GM23338 (cell line): Measurements from ENCODE around the gene ATF6. TPM values are rescaled to one million over a fixed set of nuclear protein-coding genes. Genes with fewer than 3 reads are reported as not detected.

Experiments
- ATAC-seq: fragments of 200-7000 bp; cut with Tn5 transposase; 3 replicates; pipeline ENCODE4 v1.9.1; 2020
- DNase-seq: peaks from one replicate; pipeline ENCODE4 v3.0.0-alpha.2; 2015; ENCODE audit warnings: low spot score
- H2AFZ ChIP-seq: fragments of 200-600 bp; sonication (generic); 2 replicates; pipeline ENCODE4 v1.8.0; 2016; ENCODE audit warnings: antibody characterized with exemption, mild to moderate bottlenecking, moderate library complexity
- H3F3A ChIP-seq: fragments of 200-600 bp; sonication (generic); replicated peaks from 2 replicates; pipeline ENCODE4 v1.8.0; 2017; ENCODE audit warnings: antibody characterized with exemption, mixed run types, low read depth
- H3K27ac ChIP-seq: fragments of 200-600 bp; sonication (generic); 2 replicates; pipeline ENCODE4 v1.6.1; 2016; ENCODE audit warnings: low read depth
- H3K27me3 ChIP-seq: fragments of 200-600 bp; sonication (generic); 2 replicates; pipeline ENCODE4 v1.8.0; 2016; ENCODE audit warnings: mild to moderate bottlenecking, mixed run types, moderate library complexity; ENCODE audit not compliant: insufficient read depth
- H3K36me3 ChIP-seq: fragments of 200-600 bp; sonication (generic); 2 replicates; pipeline ENCODE4 v1.8.0; 2016; ENCODE audit warnings: mild to moderate bottlenecking; ENCODE audit not compliant: insufficient read depth
- H3K4me1 ChIP-seq: fragments of 200-600 bp; sonication (generic); 2 replicates; pipeline ENCODE4 v1.8.0; 2016; ENCODE audit warnings: mild to moderate bottlenecking, moderate library complexity; ENCODE audit not compliant: insufficient read depth
- H3K4me2 ChIP-seq: fragments of 200-600 bp; sonication (generic); 2 replicates; pipeline ENCODE4 v1.7.1; 2017; ENCODE audit warnings: mixed run types
- H3K4me3 ChIP-seq: fragments of 200-600 bp; sonication (generic); 2 replicates; pipeline ENCODE4 v1.6.1; 2016; ENCODE audit warnings: mixed run types
- H3K79me2 ChIP-seq: fragments of 200-600 bp; sonication (generic); replicated peaks from 2 replicates; pipeline ENCODE4 v1.8.0; 2017; ENCODE audit warnings: mild to moderate bottlenecking; ENCODE audit not compliant: insufficient read depth
- H3K9me2 ChIP-seq: fragments of 200-600 bp; sonication (generic); 2 replicates; pipeline ENCODE4 v1.8.0; 2017; ENCODE audit not compliant: insufficient read depth
- H4K20me1 ChIP-seq: fragments of 200-600 bp; sonication (generic); replicated peaks from 2 replicates; pipeline ENCODE4 v1.8.0; 2017; ENCODE audit warnings: mild to moderate bottlenecking; ENCODE audit not compliant: insufficient read depth
- H3K27ac Mint-ChIP-seq: 2 replicates; pipeline ENCODE4 v1.8.0; 2020; ENCODE audit warnings: inconsistent platforms, mild to moderate bottlenecking, moderate library complexity, mixed read lengths
- H3K27me3 Mint-ChIP-seq: 3 replicates; pipeline ENCODE4 v1.8.0; 2022; ENCODE audit warnings: low read depth, mild to moderate bottlenecking, moderate library complexity, mixed read lengths, inconsistent platforms; ENCODE audit not compliant: insufficient read depth, poor library complexity
- H3K36me3 Mint-ChIP-seq: 3 replicates; pipeline ENCODE4 v1.8.0; 2021; ENCODE audit warnings: low read depth, mild to moderate bottlenecking, inconsistent platforms, moderate library complexity, mixed read lengths
- H3K4me1 Mint-ChIP-seq: 3 replicates; pipeline ENCODE4 v1.8.0; 2020; ENCODE audit warnings: mild to moderate bottlenecking, inconsistent platforms, mixed read lengths
- H3K4me3 Mint-ChIP-seq: 3 replicates; pipeline ENCODE4 v1.8.0; 2021; ENCODE audit warnings: moderate library complexity, mild to moderate bottlenecking, inconsistent platforms, mixed read lengths
- H3K9me3 Mint-ChIP-seq: 3 replicates; pipeline ENCODE4 v1.8.0; 2020; ENCODE audit warnings: moderate library complexity, mild to moderate bottlenecking, inconsistent platforms, mixed read lengths
- CREB1 ChIP-seq: fragments of 250-450 bp; sonication (Bioruptor Pico); IDR thresholded peaks from 2 replicates; pipeline ENCODE4 v1.5.0; 2020; ENCODE audit warnings: low read depth, mild to moderate bottlenecking, moderate library complexity
- EZH2 ChIP-seq: fragments of 200-600 bp; sonication (generic); IDR thresholded peaks from one replicate; pipeline ENCODE4 v1.8.0; 2017; ENCODE audit warnings: antibody characterized with exemption, mild to moderate bottlenecking, low read depth; ENCODE audit not compliant: unreplicated experiment
- JUNB ChIP-seq: IDR thresholded peaks from one replicate; pipeline ENCODE4 v1.6.1; 2016; ENCODE audit warnings: antibody characterized with exemption; ENCODE audit not compliant: unreplicated experiment
- NANOG ChIP-seq: IDR thresholded peaks from 2 replicates; pipeline ENCODE4 v1.6.1; 2016; ENCODE audit warnings: antibody characterized with exemption, borderline replicate concordance
- STAT1 ChIP-seq: IDR thresholded peaks from one replicate; pipeline ENCODE4 v1.6.1; 2016; ENCODE audit warnings: antibody characterized with exemption; ENCODE audit not compliant: unreplicated experiment
- ZNF114 ChIP-seq: fragments of 250-450 bp; sonication (Bioruptor Pico); IDR thresholded peaks from 2 replicates; pipeline ENCODE4 v1.5.0; 2020; ENCODE audit warnings: mild to moderate bottlenecking, moderate library complexity
- ZNF331 ChIP-seq: fragments of 250-450 bp; sonication (Bioruptor Pico); IDR thresholded peaks from 2 replicates; pipeline ENCODE4 v1.5.0; 2020; ENCODE audit warnings: low read depth, mild to moderate bottlenecking, moderate library complexity
- polyA plus RNA-seq: library from polyadenylated mRNA; unstranded; fragments of >200 nt; fragmentation: Nextera tagmentation; extraction: Ambion mirVana; gene quantifications from 2 replicates; pipeline ENCODE4 v1.2.1, GENCODE V29; 2016
- total RNA-seq: library from RNA; depleted of rRNA; stranded (reverse); fragments of >200 nt; shearing (Covaris generic); gene quantifications from 2 replicates; pipeline ENCODE4 v1.2.3, GENCODE V29; 2014
- TF ChIP-seq, protein P1 (sequence below), 2 experiments: fragments of 200-600 bp in 1 of 2; sonication (generic) in 1 of 2; conservative IDR thresholded peaks; 2 replicates each; pipeline versions ENCODE4 v1.5.1 to v1.6.1; 2016 to 2017; ENCODE audit warnings: antibody characterized with exemption in 2 of 2, low read depth in 2 of 2, mild to moderate bottlenecking in 2 of 2, moderate library complexity in 1 of 2
- TF ChIP-seq, protein P2 (sequence below): IDR thresholded peaks from 2 replicates; pipeline ENCODE4 v1.6.1; 2016; ENCODE audit warnings: antibody characterized with exemption
- TF ChIP-seq, protein P3 (sequence below): fragments of 250-450 bp; sonication (Bioruptor Pico); IDR thresholded peaks from 2 replicates; pipeline ENCODE4 v1.5.0; 2020; ENCODE audit warnings: mild to moderate bottlenecking, moderate library complexity

The ATF6 gene
- total and polyA plus RNA-seq, 2 experiments from 2014 or later = 5.0 to 13.5 TPM

DNA sequence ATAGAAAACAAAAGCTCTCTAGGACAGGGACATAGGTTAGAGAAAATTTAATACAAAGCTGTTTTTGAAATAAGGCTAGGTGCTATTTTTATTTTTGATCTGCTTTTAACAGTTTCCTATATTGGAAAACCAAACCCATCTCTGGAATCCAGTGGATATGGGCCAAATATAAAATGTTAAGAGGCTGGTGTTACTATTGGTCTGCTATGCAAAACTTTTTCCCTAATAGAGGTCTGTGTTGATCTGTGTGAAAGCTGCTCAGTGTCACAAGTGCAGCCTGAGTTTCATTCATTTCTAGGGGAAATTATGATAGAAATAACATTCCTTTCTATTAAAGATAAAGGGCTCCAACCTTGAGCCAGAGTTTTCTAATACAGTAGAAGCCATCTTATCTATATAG, 141.1 kb downstream of the ATF6 start:
- Mint-ChIP-seq H3K4me1 (peaks cover 21% of the 10 kb centered on the region; the same call in 2 of the 3 replicates), H3K27me3 (no peaks in the 10 kb centered on the region)
- DNase-seq = no peak

More for the DNA sequence above, 141.1 kb downstream of the ATF6 start:
- no peaks in the 10 kb centered on the region for H3K9me2 ChIP-seq
- Mint-ChIP-seq H3K4me3 (no peak overlapping the region), H3K36me3 (no peaks in the 10 kb centered on the region), H3K9me3 (no peaks in the 10 kb centered on the region), H3K27ac (no peak overlapping the region)
- no peak for ATAC-seq
- H4K20me1 ChIP-seq = no peaks in the 10 kb centered on the region
- H3K27ac ChIP-seq = no peak overlapping the region
- H3K27me3 ChIP-seq = no peaks in the 10 kb centered on the region
- no peak overlapping the region for H3K4me3 ChIP-seq
- H3K4me1 ChIP-seq = 0 out of 2 replicates have a peak, but pooled peaks cover 9% of the 10 kb centered on the region
- H3K79me2 ChIP-seq = no peaks in the 10 kb centered on the region
- no peaks in the 10 kb centered on the region for H3F3A ChIP-seq
- no peaks in the 10 kb centered on the region for H3K36me3 ChIP-seq
- TF ChIP-seq, protein P1, sequence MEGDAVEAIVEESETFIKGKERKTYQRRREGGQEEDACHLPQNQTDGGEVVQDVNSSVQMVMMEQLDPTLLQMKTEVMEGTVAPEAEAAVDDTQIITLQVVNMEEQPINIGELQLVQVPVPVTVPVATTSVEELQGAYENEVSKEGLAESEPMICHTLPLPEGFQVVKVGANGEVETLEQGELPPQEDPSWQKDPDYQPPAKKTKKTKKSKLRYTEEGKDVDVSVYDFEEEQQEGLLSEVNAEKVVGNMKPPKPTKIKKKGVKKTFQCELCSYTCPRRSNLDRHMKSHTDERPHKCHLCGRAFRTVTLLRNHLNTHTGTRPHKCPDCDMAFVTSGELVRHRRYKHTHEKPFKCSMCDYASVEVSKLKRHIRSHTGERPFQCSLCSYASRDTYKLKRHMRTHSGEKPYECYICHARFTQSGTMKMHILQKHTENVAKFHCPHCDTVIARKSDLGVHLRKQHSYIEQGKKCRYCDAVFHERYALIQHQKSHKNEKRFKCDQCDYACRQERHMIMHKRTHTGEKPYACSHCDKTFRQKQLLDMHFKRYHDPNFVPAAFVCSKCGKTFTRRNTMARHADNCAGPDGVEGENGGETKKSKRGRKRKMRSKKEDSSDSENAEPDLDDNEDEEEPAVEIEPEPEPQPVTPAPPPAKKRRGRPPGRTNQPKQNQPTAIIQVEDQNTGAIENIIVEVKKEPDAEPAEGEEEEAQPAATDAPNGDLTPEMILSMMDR (conservative IDR thresholded peaks at IDR 0.05; ENCODE audit: low read depth in 2 of 2) = no peak
- TF ChIP-seq JUNB = no peak
- no peak for TF ChIP-seq ZNF114
- no peak for TF ChIP-seq EZH2
- no peak for TF ChIP-seq CREB1 (CRISPR knock-in tag)
- TF ChIP-seq, protein P2, sequence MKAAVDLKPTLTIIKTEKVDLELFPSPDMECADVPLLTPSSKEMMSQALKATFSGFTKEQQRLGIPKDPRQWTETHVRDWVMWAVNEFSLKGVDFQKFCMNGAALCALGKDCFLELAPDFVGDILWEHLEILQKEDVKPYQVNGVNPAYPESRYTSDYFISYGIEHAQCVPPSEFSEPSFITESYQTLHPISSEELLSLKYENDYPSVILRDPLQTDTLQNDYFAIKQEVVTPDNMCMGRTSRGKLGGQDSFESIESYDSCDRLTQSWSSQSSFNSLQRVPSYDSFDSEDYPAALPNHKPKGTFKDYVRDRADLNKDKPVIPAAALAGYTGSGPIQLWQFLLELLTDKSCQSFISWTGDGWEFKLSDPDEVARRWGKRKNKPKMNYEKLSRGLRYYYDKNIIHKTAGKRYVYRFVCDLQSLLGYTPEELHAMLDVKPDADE = no peak
- TF ChIP-seq STAT1 = no peak
- no peak for TF ChIP-seq NANOG
- TF ChIP-seq ZNF331 = no peak
- TF ChIP-seq, protein P3, sequence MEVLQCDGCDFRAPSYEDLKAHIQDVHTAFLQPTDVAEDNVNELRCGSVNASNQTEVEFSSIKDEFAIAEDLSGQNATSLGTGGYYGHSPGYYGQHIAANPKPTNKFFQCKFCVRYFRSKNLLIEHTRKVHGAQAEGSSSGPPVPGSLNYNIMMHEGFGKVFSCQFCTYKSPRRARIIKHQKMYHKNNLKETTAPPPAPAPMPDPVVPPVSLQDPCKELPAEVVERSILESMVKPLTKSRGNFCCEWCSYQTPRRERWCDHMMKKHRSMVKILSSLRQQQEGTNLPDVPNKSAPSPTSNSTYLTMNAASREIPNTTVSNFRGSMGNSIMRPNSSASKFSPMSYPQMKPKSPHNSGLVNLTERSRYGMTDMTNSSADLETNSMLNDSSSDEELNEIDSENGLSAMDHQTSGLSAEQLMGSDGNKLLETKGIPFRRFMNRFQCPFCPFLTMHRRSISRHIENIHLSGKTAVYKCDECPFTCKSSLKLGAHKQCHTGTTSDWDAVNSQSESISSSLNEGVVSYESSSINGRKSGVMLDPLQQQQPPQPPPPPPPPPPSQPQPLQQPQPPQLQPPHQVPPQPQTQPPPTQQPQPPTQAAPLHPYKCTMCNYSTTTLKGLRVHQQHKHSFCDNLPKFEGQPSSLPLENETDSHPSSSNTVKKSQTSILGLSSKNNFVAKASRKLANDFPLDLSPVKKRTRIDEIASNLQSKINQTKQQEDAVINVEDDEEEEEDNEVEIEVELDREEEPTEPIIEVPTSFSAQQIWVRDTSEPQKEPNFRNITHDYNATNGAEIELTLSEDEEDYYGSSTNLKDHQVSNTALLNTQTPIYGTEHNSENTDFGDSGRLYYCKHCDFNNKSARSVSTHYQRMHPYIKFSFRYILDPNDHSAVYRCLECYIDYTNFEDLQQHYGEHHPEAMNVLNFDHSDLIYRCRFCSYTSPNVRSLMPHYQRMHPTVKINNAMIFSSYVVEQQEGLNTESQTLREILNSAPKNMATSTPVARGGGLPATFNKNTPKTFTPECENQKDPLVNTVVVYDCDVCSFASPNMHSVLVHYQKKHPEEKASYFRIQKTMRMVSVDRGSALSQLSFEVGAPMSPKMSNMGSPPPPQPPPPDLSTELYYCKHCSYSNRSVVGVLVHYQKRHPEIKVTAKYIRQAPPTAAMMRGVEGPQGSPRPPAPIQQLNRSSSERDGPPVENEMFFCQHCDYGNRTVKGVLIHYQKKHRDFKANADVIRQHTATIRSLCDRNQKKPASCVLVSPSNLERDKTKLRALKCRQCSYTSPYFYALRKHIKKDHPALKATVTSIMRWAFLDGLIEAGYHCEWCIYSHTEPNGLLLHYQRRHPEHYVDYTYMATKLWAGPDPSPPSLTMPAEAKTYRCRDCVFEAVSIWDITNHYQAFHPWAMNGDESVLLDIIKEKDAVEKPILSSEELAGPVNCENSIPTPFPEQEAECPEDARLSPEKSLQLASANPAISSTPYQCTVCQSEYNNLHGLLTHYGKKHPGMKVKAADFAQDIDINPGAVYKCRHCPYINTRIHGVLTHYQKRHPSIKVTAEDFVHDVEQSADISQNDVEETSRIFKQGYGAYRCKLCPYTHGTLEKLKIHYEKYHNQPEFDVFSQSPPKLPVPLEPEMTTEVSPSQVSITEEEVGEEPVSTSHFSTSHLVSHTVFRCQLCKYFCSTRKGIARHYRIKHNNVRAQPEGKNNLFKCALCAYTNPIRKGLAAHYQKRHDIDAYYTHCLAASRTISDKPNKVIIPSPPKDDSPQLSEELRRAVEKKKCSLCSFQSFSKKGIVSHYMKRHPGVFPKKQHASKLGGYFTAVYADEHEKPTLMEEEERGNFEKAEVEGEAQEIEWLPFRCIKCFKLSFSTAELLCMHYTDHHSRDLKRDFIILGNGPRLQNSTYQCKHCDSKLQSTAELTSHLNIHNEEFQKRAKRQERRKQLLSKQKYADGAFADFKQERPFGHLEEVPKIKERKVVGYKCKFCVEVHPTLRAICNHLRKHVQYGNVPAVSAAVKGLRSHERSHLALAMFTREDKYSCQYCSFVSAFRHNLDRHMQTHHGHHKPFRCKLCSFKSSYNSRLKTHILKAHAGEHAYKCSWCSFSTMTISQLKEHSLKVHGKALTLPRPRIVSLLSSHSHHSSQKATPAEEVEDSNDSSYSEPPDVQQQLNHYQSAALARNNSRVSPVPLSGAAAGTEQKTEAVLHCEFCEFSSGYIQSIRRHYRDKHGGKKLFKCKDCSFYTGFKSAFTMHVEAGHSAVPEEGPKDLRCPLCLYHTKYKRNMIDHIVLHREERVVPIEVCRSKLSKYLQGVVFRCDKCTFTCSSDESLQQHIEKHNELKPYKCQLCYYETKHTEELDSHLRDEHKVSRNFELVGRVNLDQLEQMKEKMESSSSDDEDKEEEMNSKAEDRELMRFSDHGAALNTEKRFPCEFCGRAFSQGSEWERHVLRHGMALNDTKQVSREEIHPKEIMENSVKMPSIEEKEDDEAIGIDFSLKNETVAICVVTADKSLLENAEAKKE (CRISPR knock-in tag) = no peak
- H3K4me2 ChIP-seq = no peak overlapping the region
- no peak overlapping the region for H2AFZ ChIP-seq
